ENCODE measurements around the gene OTP.

Gene OTP

DNA sequence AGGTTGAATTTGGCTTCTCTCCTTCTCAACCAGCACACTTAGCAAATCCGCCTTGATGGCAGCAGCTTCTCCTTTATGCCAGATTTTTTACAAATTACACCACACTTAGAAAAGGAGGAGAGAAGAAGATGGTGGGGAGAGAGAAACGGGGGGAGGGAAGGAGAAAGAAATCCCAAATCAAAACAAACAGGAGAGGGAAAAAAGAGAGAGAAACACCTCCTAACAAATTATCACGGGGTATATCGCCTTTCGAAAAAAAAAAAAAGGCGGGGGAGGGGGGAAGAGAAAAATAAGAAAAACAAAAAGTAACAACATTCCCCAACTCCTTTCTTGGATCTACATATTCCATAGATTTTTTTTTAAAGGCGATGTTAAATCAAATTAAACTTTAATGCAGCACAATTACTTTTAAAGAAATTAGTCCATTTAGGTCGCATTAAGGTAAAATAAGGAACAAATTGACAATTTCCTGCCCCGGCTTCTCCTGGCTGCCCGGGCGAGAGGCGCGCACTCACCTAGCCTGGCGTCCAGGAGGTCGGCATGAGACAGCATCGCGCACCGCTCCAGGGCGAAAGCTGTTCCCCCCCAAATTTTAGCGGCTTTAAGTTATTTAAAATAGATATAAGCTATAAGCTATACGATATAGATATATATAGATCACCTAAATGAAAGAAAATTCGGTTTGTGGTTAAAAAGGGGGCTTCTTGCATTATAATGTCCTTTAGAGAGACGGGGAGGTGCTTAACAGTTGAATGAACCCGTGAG lies at the start of gene OTP:
TSS of gene OTP (minus strand) at position 716 of the 765 bp plus-strand sequence. CDS start at position 552, 164 bp downstream.
- no peaks in the 10 kb centered on the region for H3K9me3 ChIP-seq (ENCODE audit: low read length)
- peak within 1 kb of the TSS; percentile 28 for H2AFZ ChIP-seq (ENCODE audit: low read depth, low read length)
- H3K4me1 ChIP-seq (ENCODE audit: insufficient read depth, low read length) = peaks cover 12% of the 10 kb centered on the region
- H3K36me3 ChIP-seq (ENCODE audit: insufficient read depth, low read length) = no peaks in the 10 kb centered on the region
- peak within 1 kb of the TSS; percentile 15 for H3K4me3 ChIP-seq (ENCODE audit: low read length)
- H3K27me3 ChIP-seq (ENCODE audit: insufficient read depth, low read length) = peaks cover 99% of the 10 kb centered on the region

DNA sequence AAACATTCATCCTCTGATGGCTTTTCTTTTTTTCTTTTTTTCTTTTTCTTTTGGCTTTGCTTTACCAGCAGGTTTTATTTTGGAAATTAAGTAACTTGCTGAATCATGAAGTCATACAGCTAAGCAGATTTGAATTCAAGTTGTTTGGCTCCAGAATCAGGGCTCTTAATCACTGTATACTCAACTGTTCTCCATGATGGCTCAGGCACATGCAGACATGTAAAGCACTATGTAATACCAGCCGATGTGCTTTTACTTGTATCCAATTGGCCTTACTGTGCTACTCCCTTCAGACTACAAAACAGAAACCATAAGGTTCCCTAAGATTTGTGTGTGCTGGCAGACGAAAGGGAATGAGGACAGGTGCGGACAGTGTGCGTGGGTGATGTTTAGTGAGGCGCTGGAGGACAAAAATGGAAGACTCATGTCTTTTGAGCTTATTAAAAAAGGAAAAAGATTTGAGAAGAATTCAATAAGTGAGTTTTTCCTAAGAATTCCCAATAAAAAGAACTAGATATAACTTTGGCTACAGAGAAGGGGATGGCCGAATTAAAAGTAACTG lies 44.7 kb upstream of the OTP start:
- Histone ChIP-seq H3K4me1 (ENCODE audit: insufficient read depth, low read length) (no peaks in the 10 kb centered on the region), H3K4me3 (ENCODE audit: low read length) (no peak overlapping the region), H3K27me3 (ENCODE audit: insufficient read depth, low read length) (no peaks in the 10 kb centered on the region), H3K9me3 (ENCODE audit: low read length) (no peaks in the 10 kb centered on the region), H2AFZ (ENCODE audit: low read depth, low read length) (no peak overlapping the region), H3K36me3 (ENCODE audit: insufficient read depth, low read length) (peaks cover 9% of the 10 kb centered on the region)

GRCh38 chr5:77670526-77670925 lies 32.0 kb upstream of the OTP start:
- Histone ChIP-seq H3K4me3 (ENCODE audit: low read length) (no peak overlapping the region), H3K27me3 (ENCODE audit: insufficient read depth, low read length) (peaks cover 30% of the 10 kb centered on the region), H3K4me1 (ENCODE audit: insufficient read depth, low read length) (peaks cover 6% of the 10 kb centered on the region), H3K9me3 (ENCODE audit: low read length) (peaks cover 2% of the 10 kb centered on the region), H2AFZ (ENCODE audit: low read depth, low read length) (no peak overlapping the region), H3K36me3 (ENCODE audit: insufficient read depth, low read length) (no peaks in the 10 kb centered on the region)

- H3K4me3 ChIP-seq (ENCODE audit: low read length) = no peak overlapping the region
- H3K27me3 ChIP-seq (ENCODE audit: insufficient read depth, low read length) = peaks cover 34% of the 10 kb centered on the region
- H3K9me3 ChIP-seq (ENCODE audit: low read length) = peaks cover 2% of the 10 kb centered on the region
Measured at GRCh38 chr5:77669677-77670076, 31.2 kb upstream of the OTP start.

GRCh38 chr5:77663090-77663863 lies 24.8 kb upstream of the OTP start:
- Histone ChIP-seq H2AFZ (ENCODE audit: low read depth, low read length) (no peak overlapping the region), H3K4me3 (ENCODE audit: low read length) (no peak overlapping the region), H3K27me3 (ENCODE audit: insufficient read depth, low read length) (peaks cover 28% of the 10 kb centered on the region), H3K36me3 (ENCODE audit: insufficient read depth, low read length) (no peaks in the 10 kb centered on the region), H3K4me1 (ENCODE audit: insufficient read depth, low read length) (peaks cover 6% of the 10 kb centered on the region), H3K9me3 (ENCODE audit: low read length) (peaks cover 2% of the 10 kb centered on the region)

More at GRCh38 chr5:77669677-77670076, 31.2 kb upstream of the OTP start:
- Histone ChIP-seq H2AFZ (ENCODE audit: low read depth, low read length) (no peak overlapping the region), H3K4me1 (ENCODE audit: insufficient read depth, low read length) (peaks cover 6% of the 10 kb centered on the region), H3K36me3 (ENCODE audit: insufficient read depth, low read length) (no peaks in the 10 kb centered on the region)

DNA sequence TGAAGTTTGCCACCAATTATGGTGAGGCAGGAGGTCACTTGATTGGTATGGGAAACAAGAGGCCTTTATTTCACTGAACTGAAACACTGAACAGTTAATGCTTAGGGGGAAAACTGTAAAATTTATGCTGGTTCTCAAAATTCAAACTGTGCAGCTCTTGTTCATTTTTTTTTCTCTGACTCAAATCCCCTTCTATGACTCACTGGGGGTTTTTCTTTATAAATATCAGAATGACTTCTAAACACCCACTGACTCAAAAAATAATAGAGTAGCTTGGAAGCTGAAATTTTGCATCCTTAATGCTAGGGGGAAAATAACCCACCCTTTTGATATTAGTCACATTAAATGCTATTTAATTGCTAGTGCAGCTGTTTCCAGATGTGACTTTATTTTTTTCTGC lies 24.1 kb upstream of the OTP start:
- Histone ChIP-seq H3K4me1 (ENCODE audit: insufficient read depth, low read length) (peaks cover 5% of the 10 kb centered on the region), H2AFZ (ENCODE audit: low read depth, low read length) (no peak overlapping the region), H3K9me3 (ENCODE audit: low read length) (peaks cover 2% of the 10 kb centered on the region), H3K27me3 (ENCODE audit: insufficient read depth, low read length) (peaks cover 27% of the 10 kb centered on the region), H3K4me3 (ENCODE audit: low read length) (no peak overlapping the region), H3K36me3 (ENCODE audit: insufficient read depth, low read length) (no peaks in the 10 kb centered on the region)

GRCh38 chr5:77658662-77659061 lies 20.1 kb upstream of the OTP start:
- Histone ChIP-seq H3K9me3 (ENCODE audit: low read length) (no peaks in the 10 kb centered on the region), H3K4me1 (ENCODE audit: insufficient read depth, low read length) (no peaks in the 10 kb centered on the region), H3K36me3 (ENCODE audit: insufficient read depth, low read length) (no peaks in the 10 kb centered on the region), H2AFZ (ENCODE audit: low read depth, low read length) (no peak overlapping the region), H3K4me3 (ENCODE audit: low read length) (no peak overlapping the region), H3K27me3 (ENCODE audit: insufficient read depth, low read length) (peaks cover 12% of the 10 kb centered on the region)

DNA sequence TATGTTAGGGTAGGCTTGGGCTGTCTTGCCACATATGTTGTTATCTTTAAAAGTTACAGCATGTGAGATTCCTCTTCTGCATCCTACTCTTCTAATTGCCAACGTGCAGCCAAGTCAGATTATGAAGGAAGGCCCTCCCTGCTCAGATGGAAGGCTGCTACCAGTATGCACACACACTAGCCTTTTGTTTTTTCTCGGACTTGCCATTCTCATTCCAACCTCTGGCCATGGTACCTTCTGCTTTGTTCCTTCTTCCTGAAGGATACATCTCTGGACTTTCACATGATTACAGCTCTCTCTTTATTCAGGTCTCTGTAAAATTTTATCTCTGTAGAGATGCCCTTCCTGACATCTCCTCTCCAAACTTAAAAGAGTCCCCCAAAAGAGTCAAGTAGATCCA lies 12.8 kb upstream of the OTP start:
- H3K27me3 ChIP-seq (ENCODE audit: insufficient read depth, low read length) = peaks cover 67% of the 10 kb centered on the region
- H3K36me3 ChIP-seq (ENCODE audit: insufficient read depth, low read length) = no peaks in the 10 kb centered on the region
- H3K4me3 ChIP-seq (ENCODE audit: low read length) = no peak overlapping the region
- no peak overlapping the region for H2AFZ ChIP-seq (ENCODE audit: low read depth, low read length)
- no peaks in the 10 kb centered on the region for H3K9me3 ChIP-seq (ENCODE audit: low read length)
- no peaks in the 10 kb centered on the region for H3K4me1 ChIP-seq (ENCODE audit: insufficient read depth, low read length)

DNA sequence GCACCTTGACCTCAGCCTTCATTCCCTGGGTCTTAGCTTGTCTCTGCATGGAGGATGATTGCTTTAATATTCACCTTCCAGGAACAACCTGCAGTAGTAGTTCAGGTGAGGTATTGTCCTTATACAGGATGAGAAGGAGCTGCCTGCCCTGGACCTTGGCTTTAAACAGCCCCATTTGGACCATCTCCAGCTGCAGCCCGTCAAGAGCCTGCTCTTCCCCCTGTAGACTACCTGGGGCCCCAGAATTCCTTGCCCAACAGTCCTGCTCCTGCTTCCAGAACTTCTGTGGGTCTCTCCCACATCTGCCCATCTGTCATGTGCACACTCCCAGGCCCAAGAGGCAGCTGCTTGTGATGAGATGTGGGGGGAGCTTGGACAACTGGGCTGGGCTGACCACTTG lies 12.2 kb upstream of the OTP start:
- Histone ChIP-seq H3K4me1 (ENCODE audit: insufficient read depth, low read length) (no peaks in the 10 kb centered on the region), H3K27me3 (ENCODE audit: insufficient read depth, low read length) (peaks cover 74% of the 10 kb centered on the region), H3K4me3 (ENCODE audit: low read length) (no peak overlapping the region), H3K9me3 (ENCODE audit: low read length) (no peaks in the 10 kb centered on the region), H2AFZ (ENCODE audit: low read depth, low read length) (no peak overlapping the region), H3K36me3 (ENCODE audit: insufficient read depth, low read length) (no peaks in the 10 kb centered on the region)

DNA sequence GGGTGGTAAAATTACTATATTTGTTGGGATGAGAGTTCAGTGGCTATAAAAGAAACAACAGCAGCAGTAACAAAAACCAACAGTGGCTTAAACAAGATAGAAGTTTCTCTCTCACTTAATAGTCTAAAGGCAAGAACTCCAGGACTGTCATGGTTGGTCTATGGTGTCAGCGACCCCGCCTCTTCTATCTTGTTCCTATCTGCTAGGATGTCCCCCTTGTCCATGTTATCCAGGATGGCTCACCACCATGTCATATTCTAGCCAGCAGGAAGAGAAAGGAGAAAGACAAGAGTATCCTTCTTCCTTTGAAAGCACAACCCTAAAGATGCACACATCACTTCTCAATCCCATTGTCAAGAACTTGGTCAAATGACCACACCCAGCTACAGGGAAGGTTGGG lies 11.3 kb upstream of the OTP start:
- Histone ChIP-seq H3K4me1 (ENCODE audit: insufficient read depth, low read length) (peaks cover 2% of the 10 kb centered on the region), H3K4me3 (ENCODE audit: low read length) (no peak overlapping the region), H2AFZ (ENCODE audit: low read depth, low read length) (no peak overlapping the region), H3K27me3 (ENCODE audit: insufficient read depth, low read length) (peaks cover 81% of the 10 kb centered on the region), H3K9me3 (ENCODE audit: low read length) (no peaks in the 10 kb centered on the region), H3K36me3 (ENCODE audit: insufficient read depth, low read length) (no peaks in the 10 kb centered on the region)

DNA sequence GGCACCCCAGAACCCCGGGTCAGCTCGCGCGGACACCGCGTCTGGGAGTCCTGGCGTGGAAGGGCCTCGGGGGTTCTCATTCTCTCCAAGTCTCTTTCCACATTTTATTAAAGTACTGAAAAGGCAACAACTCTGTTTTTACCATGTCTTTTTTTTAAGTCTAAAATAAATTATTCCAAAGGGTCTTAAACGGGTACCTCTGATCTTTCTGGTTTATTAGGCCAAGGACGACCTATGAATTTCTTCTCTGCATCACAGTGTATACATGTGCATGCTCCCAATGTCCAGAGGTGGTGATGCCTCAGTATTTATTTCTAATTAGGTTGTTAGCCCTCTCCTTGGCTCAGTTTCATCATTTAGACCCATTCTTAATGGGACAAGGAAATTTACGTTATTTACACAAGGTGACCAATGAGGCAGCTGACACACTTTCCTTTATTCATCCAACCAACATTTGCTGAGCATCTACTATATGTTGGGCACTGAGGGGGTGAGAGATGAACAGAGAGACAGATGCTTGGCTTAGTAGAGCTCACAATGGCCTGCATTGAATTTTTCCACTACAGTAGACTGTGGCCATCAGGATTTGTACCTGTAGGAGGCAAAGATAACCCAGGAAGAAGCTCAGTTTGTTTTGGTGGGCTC lies 7.6 kb upstream of the OTP start:
- no peaks in the 10 kb centered on the region for H3K36me3 ChIP-seq (ENCODE audit: insufficient read depth, low read length)
- peaks cover 95% of the 10 kb centered on the region for H3K27me3 ChIP-seq (ENCODE audit: insufficient read depth, low read length)
- no peaks in the 10 kb centered on the region for H3K9me3 ChIP-seq (ENCODE audit: low read length)
- peaks cover 2% of the 10 kb centered on the region for H3K4me1 ChIP-seq (ENCODE audit: insufficient read depth, low read length)
- H3K4me3 ChIP-seq (ENCODE audit: low read length) = no peak overlapping the region
- H2AFZ ChIP-seq (ENCODE audit: low read depth, low read length) = no peak overlapping the region

- H3K4me1 ChIP-seq (ENCODE audit: insufficient read depth, low read length) = peaks cover 7% of the 10 kb centered on the region
- H3K27me3 ChIP-seq (ENCODE audit: insufficient read depth, low read length) = peaks cover 95% of the 10 kb centered on the region
Measured at GRCh38 chr5:77645158-77645994, 6.9 kb upstream of the OTP start.

More at GRCh38 chr5:77645158-77645994, 6.9 kb upstream of the OTP start:
- no peaks in the 10 kb centered on the region for H3K36me3 ChIP-seq (ENCODE audit: insufficient read depth, low read length)
- H3K4me3 ChIP-seq (ENCODE audit: low read length) = no peak overlapping the region
- H3K9me3 ChIP-seq (ENCODE audit: low read length) = no peaks in the 10 kb centered on the region
- no peak overlapping the region for H2AFZ ChIP-seq (ENCODE audit: low read depth, low read length)
